Tibial nerve (tissue), 3 donors: ENCODE measurements around the gene CREBRF.

Experiments used
- POLR2A ChIP-seq, 2 donors: fragments of 450-650 bp; IDR thresholded peaks; one replicate each; pipeline ENCODE4 v1.6.1; 2017; ENCODE audit warnings: antibody characterized with exemption in 2 of 2, mild to moderate bottlenecking in 2 of 2, moderate library complexity in 2 of 2
- TF ChIP-seq, protein P1 (sequence below), 5 experiments: fragments of 200-600 bp in 3 of 5; fragments of 450-650 bp in 2 of 5; sonication (generic) in 3 of 5; IDR thresholded peaks; one replicate each; pipeline ENCODE4 v1.5.1; 2016 to 2019; ENCODE audit warnings: antibody characterized with exemption in 5 of 5, mild to moderate bottlenecking in 3 of 5, moderate library complexity in 2 of 5

DNA sequence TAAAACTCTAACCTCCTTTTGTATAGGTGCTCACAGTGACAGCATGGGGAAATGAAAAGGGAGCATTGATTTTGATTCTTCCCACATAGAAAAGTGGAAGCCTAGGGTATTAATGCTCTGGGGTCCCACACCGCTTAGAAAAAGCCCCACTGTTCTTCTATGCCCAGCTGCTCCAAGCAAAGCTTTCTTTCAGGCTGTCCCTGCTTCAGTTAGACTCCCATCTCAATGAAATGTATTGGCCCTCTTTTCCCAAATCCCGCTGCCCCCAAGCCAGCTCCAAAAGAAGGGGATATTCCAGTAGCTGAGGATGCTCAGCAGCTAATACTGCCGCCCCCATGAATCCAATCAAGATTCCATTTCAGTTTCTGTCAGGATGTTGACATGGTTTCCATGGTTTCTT lies 17.0 kb upstream of the CREBRF start:
- TF ChIP-seq, protein P1, sequence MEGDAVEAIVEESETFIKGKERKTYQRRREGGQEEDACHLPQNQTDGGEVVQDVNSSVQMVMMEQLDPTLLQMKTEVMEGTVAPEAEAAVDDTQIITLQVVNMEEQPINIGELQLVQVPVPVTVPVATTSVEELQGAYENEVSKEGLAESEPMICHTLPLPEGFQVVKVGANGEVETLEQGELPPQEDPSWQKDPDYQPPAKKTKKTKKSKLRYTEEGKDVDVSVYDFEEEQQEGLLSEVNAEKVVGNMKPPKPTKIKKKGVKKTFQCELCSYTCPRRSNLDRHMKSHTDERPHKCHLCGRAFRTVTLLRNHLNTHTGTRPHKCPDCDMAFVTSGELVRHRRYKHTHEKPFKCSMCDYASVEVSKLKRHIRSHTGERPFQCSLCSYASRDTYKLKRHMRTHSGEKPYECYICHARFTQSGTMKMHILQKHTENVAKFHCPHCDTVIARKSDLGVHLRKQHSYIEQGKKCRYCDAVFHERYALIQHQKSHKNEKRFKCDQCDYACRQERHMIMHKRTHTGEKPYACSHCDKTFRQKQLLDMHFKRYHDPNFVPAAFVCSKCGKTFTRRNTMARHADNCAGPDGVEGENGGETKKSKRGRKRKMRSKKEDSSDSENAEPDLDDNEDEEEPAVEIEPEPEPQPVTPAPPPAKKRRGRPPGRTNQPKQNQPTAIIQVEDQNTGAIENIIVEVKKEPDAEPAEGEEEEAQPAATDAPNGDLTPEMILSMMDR (IDR thresholded peaks at IDR 0.05): no peak
- TF ChIP-seq POLR2A (IDR thresholded peaks at IDR 0.05): no peak
